Keratinocyte (primary cell): ENCODE measurements around the gene MTMR3.

Source experiments
- EZH2 ChIP-seq: IDR thresholded peaks from one replicate; pipeline ENCODE4 v1.6.1; 2012; ENCODE audit warnings: inconsistent platforms, mild to moderate bottlenecking, low read length, moderate library complexity
- TF ChIP-seq, protein P1 (sequence below), 3 experiments: IDR thresholded peaks in 1 of 3; conservative IDR thresholded peaks in 1 of 3; optimal IDR thresholded peaks in 1 of 3; 2 replicates in 2 of 3; 3 replicates in 1 of 3; pipeline versions ENCODE3 to v1.5.1; 2011; ENCODE audit warnings: low read length in 3 of 3, mild to moderate bottlenecking in 3 of 3, moderate library complexity in 2 of 3, control low read depth in 1 of 3, inconsistent platforms in 1 of 3; ENCODE audit not compliant: insufficient read depth in 2 of 3; ENCODE audit errors: extremely low read depth in 1 of 3

DNA sequence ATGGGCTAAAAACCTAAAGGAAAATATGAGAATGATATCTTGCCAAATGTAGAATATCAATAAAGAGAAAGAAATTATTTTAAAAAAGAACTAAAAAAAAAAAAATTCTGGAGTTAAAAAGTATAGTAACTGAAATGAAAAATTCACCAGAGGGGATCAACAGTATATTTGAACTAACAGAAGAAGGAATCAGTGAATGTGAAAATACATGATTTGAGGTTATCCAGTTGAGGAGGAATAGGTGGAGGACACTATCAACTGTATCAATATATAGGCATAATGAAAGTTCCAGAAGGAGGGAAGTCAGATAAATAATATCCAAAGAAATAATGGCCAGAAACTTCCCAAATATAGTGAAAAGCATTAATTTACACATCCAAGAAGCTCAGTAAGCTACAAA lies 181.2 kb downstream of the MTMR3 start:
- TF ChIP-seq, protein P1, sequence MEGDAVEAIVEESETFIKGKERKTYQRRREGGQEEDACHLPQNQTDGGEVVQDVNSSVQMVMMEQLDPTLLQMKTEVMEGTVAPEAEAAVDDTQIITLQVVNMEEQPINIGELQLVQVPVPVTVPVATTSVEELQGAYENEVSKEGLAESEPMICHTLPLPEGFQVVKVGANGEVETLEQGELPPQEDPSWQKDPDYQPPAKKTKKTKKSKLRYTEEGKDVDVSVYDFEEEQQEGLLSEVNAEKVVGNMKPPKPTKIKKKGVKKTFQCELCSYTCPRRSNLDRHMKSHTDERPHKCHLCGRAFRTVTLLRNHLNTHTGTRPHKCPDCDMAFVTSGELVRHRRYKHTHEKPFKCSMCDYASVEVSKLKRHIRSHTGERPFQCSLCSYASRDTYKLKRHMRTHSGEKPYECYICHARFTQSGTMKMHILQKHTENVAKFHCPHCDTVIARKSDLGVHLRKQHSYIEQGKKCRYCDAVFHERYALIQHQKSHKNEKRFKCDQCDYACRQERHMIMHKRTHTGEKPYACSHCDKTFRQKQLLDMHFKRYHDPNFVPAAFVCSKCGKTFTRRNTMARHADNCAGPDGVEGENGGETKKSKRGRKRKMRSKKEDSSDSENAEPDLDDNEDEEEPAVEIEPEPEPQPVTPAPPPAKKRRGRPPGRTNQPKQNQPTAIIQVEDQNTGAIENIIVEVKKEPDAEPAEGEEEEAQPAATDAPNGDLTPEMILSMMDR (optimal IDR thresholded peaks at IDR 0.05 in 1 of 3, IDR thresholded peaks at IDR 0.05 in 1 of 3, conservative IDR thresholded peaks at IDR 0.05 in 1 of 3; ENCODE audit: extremely low read depth in 1 of 3, insufficient read depth in 2 of 3, low read length in 3 of 3) = no peak
- TF ChIP-seq EZH2 = no peak
